Neural progenitor cell (in vitro differentiated cells): ENCODE data around the gene SPTAN1. TPM values are rescaled to one million over a fixed set of nuclear protein-coding genes. Genes with fewer than 3 reads are reported as not detected.

ENCODE experiments used
- DNase-seq: peaks from one replicate; pipeline ENCODE4 v3.0.0-alpha.2; 2016; ENCODE audit warnings: low spot score
- H2AFZ ChIP-seq: fragments of 200-600 bp; sonication (generic); replicated peaks from 2 replicates; pipeline ENCODE4 v1.6.1; 2016; ENCODE audit warnings: antibody characterized with exemption
- H3F3A ChIP-seq: fragments of 200-600 bp; sonication (generic); 2 replicates; pipeline ENCODE4 v1.6.1; 2016; ENCODE audit warnings: antibody characterized with exemption, low read depth
- H3K27ac ChIP-seq: fragments of 200-600 bp; sonication (generic); 2 replicates; pipeline ENCODE4 v1.5.1; 2016; ENCODE audit warnings: mild to moderate bottlenecking
- H3K27me3 ChIP-seq: fragments of 200-600 bp; sonication (generic); 2 replicates; pipeline ENCODE4 v1.6.1; 2016; ENCODE audit warnings: mild to moderate bottlenecking, moderate library complexity
- H3K36me3 ChIP-seq: fragments of 200-600 bp; sonication (generic); 2 replicates; pipeline ENCODE4 v1.5.1; 2016
- H3K4me1 ChIP-seq: fragments of 200-600 bp; sonication (generic); 2 replicates; pipeline ENCODE4 v1.6.1; 2016; ENCODE audit warnings: mixed run types
- H3K4me2 ChIP-seq: fragments of 200-600 bp; sonication (generic); 2 replicates; pipeline ENCODE4 v1.6.1; 2016
- H3K4me3 ChIP-seq: fragments of 200-600 bp; sonication (generic); 2 replicates; pipeline ENCODE4 v1.5.1; 2016
- H3K79me2 ChIP-seq: fragments of 200-600 bp; sonication (generic); 2 replicates; pipeline ENCODE4 v1.6.1; 2016; ENCODE audit warnings: low read depth
- H3K9ac ChIP-seq: fragments of 200-600 bp; sonication (generic); 2 replicates; pipeline ENCODE4 v1.6.1; 2016
- H3K9me3 ChIP-seq: fragments of 200-600 bp; sonication (generic); 2 replicates; pipeline ENCODE4 v1.5.1; 2016; ENCODE audit warnings: low read depth
- H4K20me1 ChIP-seq: fragments of 200-600 bp; sonication (generic); 2 replicates; pipeline ENCODE4 v1.6.1; 2016; ENCODE audit warnings: low read depth
- H3K27ac Mint-ChIP-seq: 3 replicates; pipeline ENCODE4 v1.8.0; 2021; ENCODE audit warnings: mixed read lengths
- H3K27me3 Mint-ChIP-seq: 2 replicates; pipeline ENCODE4 v1.8.0; 2022; ENCODE audit warnings: low read depth, mild to moderate bottlenecking, inconsistent platforms, moderate library complexity, mixed read lengths; ENCODE audit not compliant: insufficient read depth
- H3K36me3 Mint-ChIP-seq: 3 replicates; pipeline ENCODE4 v1.8.0; 2021; ENCODE audit warnings: mixed read lengths
- H3K4me1 Mint-ChIP-seq: 3 replicates; pipeline ENCODE4 v1.8.0; 2021; ENCODE audit warnings: mixed read lengths
- H3K4me3 Mint-ChIP-seq: 3 replicates; pipeline ENCODE4 v1.8.0; 2021; ENCODE audit warnings: mild to moderate bottlenecking, moderate library complexity, mixed read lengths
- H3K9me3 Mint-ChIP-seq: 3 replicates; pipeline ENCODE4 v1.8.0; 2020; ENCODE audit warnings: mixed read lengths
- CTCF ChIP-seq: fragments of 200-600 bp; sonication (generic); IDR thresholded peaks from 2 replicates; pipeline ENCODE4 v1.5.1; 2017; ENCODE audit warnings: antibody characterized with exemption, mild to moderate bottlenecking
- EZH2 ChIP-seq: fragments of 200-600 bp; sonication (generic); IDR thresholded peaks from 2 replicates; pipeline ENCODE4 v1.6.1; 2017; ENCODE audit warnings: antibody characterized with exemption, mild to moderate bottlenecking, moderate library complexity
- EZH2phosphoT487 ChIP-seq: fragments of 200-600 bp; sonication (generic); IDR thresholded peaks from 2 replicates; pipeline ENCODE4 v1.6.1; 2017; ENCODE audit warnings: antibody characterized with exemption
- total RNA-seq: library from RNA; depleted of rRNA; stranded (reverse); fragments of >200 nt; gene quantifications from 2 replicates; pipeline ENCODE4 v1.2.3, GENCODE V29; 2015; ENCODE audit warnings: low replicate concordance

The SPTAN1 gene
- total RNA-seq, 1 donor from 2014 or later = 112 TPM

GRCh38 chr9:128546504-128546903 is 5.9 kb upstream of the SPTAN1 start:
- Histone ChIP-seq H3K4me3 (no peak overlapping the region), H3K79me2 (no peaks in the 10 kb centered on the region), H4K20me1 (no peaks in the 10 kb centered on the region), H3K27me3 (no peaks in the 10 kb centered on the region), H3K9ac (no peak overlapping the region), H3F3A (peaks cover 12% of the 10 kb centered on the region), H2AFZ (no peak overlapping the region), H3K9me3 (no peaks in the 10 kb centered on the region), H3K4me1 (peaks cover 11% of the 10 kb centered on the region), H3K4me2 (no peak overlapping the region), H3K36me3 (no peaks in the 10 kb centered on the region), H3K27ac (no peak overlapping the region)
- TF ChIP-seq EZH2 = no peak
- no peak for TF ChIP-seq EZH2phosphoT487
- no peak for TF ChIP-seq CTCF
- Mint-ChIP-seq H3K36me3 (peaks cover 4% of the 10 kb centered on the region), H3K27ac (no peak overlapping the region), H3K27me3 (peaks cover 2% of the 10 kb centered on the region), H3K4me3 (no peak overlapping the region), H3K4me1 (peaks cover 26% of the 10 kb centered on the region), H3K9me3 (no peaks in the 10 kb centered on the region)
- no peak for DNase-seq

GRCh38 chr9:128548876-128549275 is 3.5 kb upstream of the SPTAN1 start:
- peaks cover 11% of the 10 kb centered on the region for H3K79me2 ChIP-seq
- TF ChIP-seq CTCF = no peak
- TF ChIP-seq EZH2 = no peak
- no peak for TF ChIP-seq EZH2phosphoT487
- no peak overlapping the region for H3K4me2 ChIP-seq
- peaks cover 17% of the 10 kb centered on the region for H3F3A ChIP-seq
- no peak overlapping the region for H3K27ac ChIP-seq
- H3K27ac Mint-ChIP-seq = peak overlapping the region; percentile 11
- H3K9me3 ChIP-seq = no peaks in the 10 kb centered on the region
- H3K36me3 ChIP-seq = no peaks in the 10 kb centered on the region
- no peak overlapping the region for H3K4me3 ChIP-seq
- H3K36me3 Mint-ChIP-seq = peaks cover under 1% of the 10 kb centered on the region
- H2AFZ ChIP-seq = no peak overlapping the region
- H4K20me1 ChIP-seq = peaks cover 10% of the 10 kb centered on the region
- H3K9me3 Mint-ChIP-seq = no peaks in the 10 kb centered on the region
- H3K27me3 ChIP-seq = no peaks in the 10 kb centered on the region
- no peak overlapping the region for H3K9ac ChIP-seq
- peaks cover 17% of the 10 kb centered on the region for H3K4me1 ChIP-seq
- peak; percentile 12 for DNase-seq
- no peak overlapping the region for H3K4me3 Mint-ChIP-seq
- peaks cover 2% of the 10 kb centered on the region for H3K27me3 Mint-ChIP-seq
- peaks cover 31% of the 10 kb centered on the region for H3K4me1 Mint-ChIP-seq

- Mint-ChIP-seq H3K27me3 (peaks cover 2% of the 10 kb centered on the region), H3K4me3 (peak overlapping the region; percentile 92), H3K9me3 (no peaks in the 10 kb centered on the region), H3K4me1 (peaks cover 31% of the 10 kb centered on the region), H3K36me3 (no peaks in the 10 kb centered on the region), H3K27ac (peak overlapping the region; percentile 34)
- Histone ChIP-seq H4K20me1 (peaks cover 22% of the 10 kb centered on the region), H3K36me3 (no peaks in the 10 kb centered on the region), H3K27ac (no peak overlapping the region), H3K4me3 (no peak overlapping the region), H3K9ac (no peak overlapping the region), H3F3A (peaks cover 21% of the 10 kb centered on the region), H3K79me2 (peaks cover 23% of the 10 kb centered on the region), H3K4me2 (peak overlapping the region; percentile 84), H2AFZ (no peak overlapping the region), H3K4me1 (peaks cover 28% of the 10 kb centered on the region), H3K9me3 (no peaks in the 10 kb centered on the region), H3K27me3 (no peaks in the 10 kb centered on the region)
- DNase-seq = no peak
- TF ChIP-seq EZH2phosphoT487 (no peak), CTCF (no peak), EZH2 (no peak)
These were observed 2.2 kb upstream of the SPTAN1 start for GRCh38 chr9:128550226-128550625.
